HepG2 (cell line): ENCODE results near the gene INAFM2. TPM values are rescaled to one million over a fixed set of nuclear protein-coding genes. Genes with fewer than 3 reads are reported as not detected.
A peak's percentile ranks its signal among the peaks of the same experiment; 100 is the strongest.

Experiments
- ATF7-NPFF ChIP-seq: sonication (generic); formaldehyde crosslinking; IDR thresholded peaks from 2 replicates; pipeline ENCODE4 v1.8.1; 2023; ENCODE audit warnings: mild to moderate bottlenecking, low read depth, missing genetic modification reagents, moderate library complexity
- BCL6 ChIP-seq: IDR thresholded peaks from 2 replicates; pipeline ENCODE4 v1.6.1; 2016; ENCODE audit warnings: missing genetic modification reagents, missing compliant biosample characterization
- CBX5 ChIP-seq: sonication (generic); formaldehyde crosslinking; IDR thresholded peaks from 2 replicates; pipeline ENCODE4 v1.4.0; 2020; ENCODE audit warnings: missing genetic modification reagents, borderline replicate concordance
- CREM ChIP-seq, 2 experiments: sonication (generic) in 1 of 2; formaldehyde crosslinking in 1 of 2; IDR thresholded peaks; 2 replicates each; pipeline versions ENCODE4 v1.4.0 to v1.6.1; 2016 to 2020; ENCODE audit warnings: antibody characterized with exemption in 1 of 2, mild to moderate bottlenecking in 1 of 2, missing genetic modification reagents in 1 of 2
- CSRNP2 ChIP-seq: sonication (generic); formaldehyde crosslinking; conservative IDR thresholded peaks from 2 replicates; pipeline ENCODE4 v1.8.0; 2022; ENCODE audit warnings: low read depth, missing genetic modification reagents
- FOXP1 ChIP-seq, 2 experiments: fragments of 450-650 bp in 1 of 2; IDR thresholded peaks; 2 replicates each; pipeline ENCODE4 v1.6.1; 2017 to 2018; ENCODE audit warnings: antibody characterized with exemption in 1 of 2
- FUBP1 ChIP-seq: sonication (generic); formaldehyde crosslinking; IDR thresholded peaks from 2 replicates; pipeline ENCODE4 v1.5.1; 2020; ENCODE audit warnings: missing genetic modification reagents, mild to moderate bottlenecking, borderline replicate concordance
- GATAD1 ChIP-seq: IDR thresholded peaks from 2 replicates; pipeline ENCODE4 v1.6.1; 2016; ENCODE audit warnings: missing genetic modification reagents, missing compliant biosample characterization
- HOXA9 ChIP-seq: sonication (generic); formaldehyde crosslinking; IDR thresholded peaks from 2 replicates; pipeline ENCODE4 v1.8.1; 2022; ENCODE audit warnings: missing genetic modification reagents, mild to moderate bottlenecking, moderate library complexity, borderline replicate concordance
- JDP2 ChIP-seq: sonication (generic); formaldehyde crosslinking; IDR thresholded peaks from 2 replicates; pipeline ENCODE4 v1.8.1; 2022; ENCODE audit warnings: missing genetic modification reagents, borderline replicate concordance
- KDM4B ChIP-seq: sonication (generic); formaldehyde crosslinking; IDR thresholded peaks from 2 replicates; pipeline ENCODE4 v1.4.0; 2020; ENCODE audit warnings: missing genetic modification reagents
- RCOR2 ChIP-seq: IDR thresholded peaks from 2 replicates; pipeline ENCODE4 v1.6.1; 2016; ENCODE audit warnings: missing biosample characterization, missing genetic modification reagents
- SRSF4 ChIP-seq: fragments of 200-400 bp; formaldehyde crosslinking; IDR thresholded peaks from one replicate; pipeline ENCODE4 v1.6.1; 2018; ENCODE audit warnings: mild to moderate bottlenecking, low read depth, low read length, moderate library complexity; ENCODE audit not compliant: poor library complexity, severe bottlenecking
- TBL1XR1 ChIP-seq: fragments of 150-350 bp; IDR thresholded peaks from 2 replicates; pipeline ENCODE4 v1.6.1; 2014; ENCODE audit warnings: borderline replicate concordance, low read length; ENCODE audit not compliant: partially characterized antibody
- ZBTB3 ChIP-seq: sonication (generic); formaldehyde crosslinking; IDR thresholded peaks from 2 replicates; pipeline ENCODE4 v1.4.0; 2020; ENCODE audit warnings: low read depth, mild to moderate bottlenecking, moderate library complexity, missing genetic modification reagents, borderline replicate concordance
- ZFP91 ChIP-seq: sonication (generic); formaldehyde crosslinking; IDR thresholded peaks from 2 replicates; pipeline ENCODE4 v1.9.0; 2022; ENCODE audit warnings: missing genetic modification reagents, mild to moderate bottlenecking, borderline replicate concordance
- ZNF225 ChIP-seq: sonication (generic); formaldehyde crosslinking; IDR thresholded peaks from 2 replicates; pipeline ENCODE4 v1.4.0; 2020; ENCODE audit warnings: mild to moderate bottlenecking, missing genetic modification reagents
- ZNF335 ChIP-seq: sonication (generic); formaldehyde crosslinking; IDR thresholded peaks from 2 replicates; pipeline ENCODE4 v1.4.0; 2020; ENCODE audit warnings: missing genetic modification reagents
- ZNF564 ChIP-seq: sonication (generic); formaldehyde crosslinking; IDR thresholded peaks from 2 replicates; pipeline ENCODE4 v1.8.1; 2023; ENCODE audit warnings: mild to moderate bottlenecking, missing genetic modification reagents
- ZNF704 ChIP-seq: sonication (generic); formaldehyde crosslinking; IDR thresholded peaks from 2 replicates; pipeline ENCODE4 v1.8.1; 2023; ENCODE audit warnings: mild to moderate bottlenecking, inconsistent platforms, moderate library complexity, missing genetic modification reagents, borderline replicate concordance
- ZNF737 ChIP-seq: sonication (generic); formaldehyde crosslinking; IDR thresholded peaks from 2 replicates; pipeline ENCODE4 v1.5.0; 2020; ENCODE audit warnings: missing genetic modification reagents, mild to moderate bottlenecking, borderline replicate concordance
- ZNF878 ChIP-seq: sonication (generic); formaldehyde crosslinking; IDR thresholded peaks from 2 replicates; pipeline ENCODE4 v1.8.1; 2023; ENCODE audit warnings: mild to moderate bottlenecking, missing genetic modification reagents, moderate library complexity
- polyA plus RNA-seq, 8 experiments: library from polyadenylated mRNA; depleted of rRNA in 3 of 8; stranded (reverse) in 7 of 8; unstranded in 1 of 8; fragments of >200 nt; fragmentation: Illumina TruSeq in 4 of 8; extraction: Trizol in 4 of 8; gene quantifications; 2 replicates each; pipeline versions ENCODE4 v1.2.1 to v1.2.3, GENCODE V29; 2011 to 2016; ENCODE audit warnings: low read depth in 4 of 8, missing spikeins in 1 of 8, mixed read lengths in 1 of 8; ENCODE audit not compliant: insufficient read depth in 1 of 8
- total RNA-seq, 5 experiments: library from RNA; depleted of rRNA; stranded (reverse); fragments of >200 nt; fragmentation: Illumina TruSeq; extraction: Trizol; gene quantifications; 2 replicates each; pipeline ENCODE4 v1.2.3, GENCODE V29; 2016; ENCODE audit warnings: low read depth in 1 of 5

Gene INAFM2
- total and polyA plus RNA-seq, 2 of the 13 experiments (the other 11 are each of a cell fraction or from before 2014, with no cell fraction given), result 5.5 to 6.5 TPM

GRCh38 chr15:40367686-40368611 is 44.5 kb downstream of the INAFM2 start (continued):
- peak; percentile 98 for TF ChIP-seq ZNF704
- peak; percentile 81; the same call in 1 of the 2 replicates for TF ChIP-seq ZNF737 (CRISPR knock-in tag)
- TF ChIP-seq SRSF4, result no peak
- peak; percentile 80; the same call in 1 of the 2 replicates for TF ChIP-seq ZNF564
- peak; percentile 58; the same call in 1 of the 2 replicates for TF ChIP-seq GATAD1 (CRISPR knock-in tag)
- peak; percentile 98 for TF ChIP-seq ATF7-NPFF (CRISPR knock-in tag)
- no peak for TF ChIP-seq RCOR2 (CRISPR knock-in tag)
- TF ChIP-seq CBX5 (CRISPR knock-in tag), result peak; percentile 66; the same call in 1 of the 2 replicates
- peak; percentile 76; the same call in 1 of the 2 replicates for TF ChIP-seq ZBTB3 (CRISPR knock-in tag)
- no peak for TF ChIP-seq FOXP1 (IDR thresholded peaks at IDR 0.05)
- TF ChIP-seq FOXP1 (CRISPR knock-in tag; IDR thresholded peaks at IDR 0.05), result no peak
- TF ChIP-seq FUBP1 (CRISPR knock-in tag), result no peak
- peak; percentile 79; the same call in 1 of the 2 replicates for TF ChIP-seq ZFP91 (CRISPR knock-in tag)
- no peak for TF ChIP-seq CREM (IDR thresholded peaks at IDR 0.05)
- no peak for TF ChIP-seq CREM (CRISPR knock-in tag; IDR thresholded peaks at IDR 0.05)
- peak; percentile 97 for TF ChIP-seq HOXA9
- TF ChIP-seq CSRNP2, result peak; percentile 78
- peak; percentile 76 for TF ChIP-seq JDP2
- TF ChIP-seq ZNF225 (CRISPR knock-in tag), result peak; percentile 84
- no peak for TF ChIP-seq ZNF878 (CRISPR knock-in tag)
- TF ChIP-seq TBL1XR1, result no peak
- peak; percentile 70; the same call in 1 of the 2 replicates for TF ChIP-seq ZNF335
- TF ChIP-seq KDM4B (CRISPR knock-in tag), result no peak
- TF ChIP-seq BCL6 (CRISPR knock-in tag), result peak; percentile 54
